HG03439 (cell line): Measurements from ENCODE around the gene CDK6.
A peak's percentile ranks its signal among the peaks of the same experiment; 100 is the strongest.

Experiments used
- ATAC-seq: cut with Tn5 transposase; IDR thresholded peaks from one replicate; pipeline ENCODE4 v1.9.1; 2021; ENCODE audit warnings: mild to moderate bottlenecking, moderate library complexity; ENCODE audit not compliant: unreplicated experiment

Gene CDK6

GRCh38 chr7:92830027-92830426, 6.3 kb downstream of the CDK6 start:
- ATAC-seq: no peak

DNA sequence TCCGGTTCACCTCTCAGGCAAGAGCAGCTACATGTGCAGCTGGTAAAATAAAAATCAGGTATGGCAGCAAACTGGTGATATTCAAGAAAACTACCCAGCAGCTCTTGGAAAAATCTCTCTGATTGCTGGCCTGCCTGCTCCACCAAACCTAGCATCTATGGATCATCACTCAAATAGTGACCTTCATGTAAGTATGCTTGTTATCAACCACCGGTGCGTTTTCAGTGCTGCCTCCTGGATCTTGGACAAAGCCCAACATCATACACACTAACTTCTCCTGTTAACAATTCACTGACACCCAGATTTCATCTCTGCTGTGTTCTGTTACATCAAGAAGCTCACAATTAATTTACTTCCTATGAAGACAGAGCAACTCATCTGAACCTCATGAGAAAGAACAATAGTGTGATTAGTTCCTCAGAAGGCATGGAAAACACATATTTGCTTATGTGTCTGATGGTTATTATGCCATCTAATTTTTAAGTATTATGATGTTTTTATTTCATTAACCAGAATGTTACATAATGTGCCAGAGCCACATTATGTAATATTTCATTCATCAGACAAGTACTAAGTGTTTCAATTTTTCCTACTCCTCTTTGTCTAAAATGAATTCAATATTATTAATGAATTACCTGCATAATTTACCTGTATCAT, 8.8 kb downstream of the CDK6 start:
- ATAC-seq: no peak

GRCh38 chr7:92826258-92826938, 10.0 kb downstream of the CDK6 start:
- ATAC-seq: no peak

- ATAC-seq: no peak
Observed at GRCh38 chr7:92824901-92825480, 11.4 kb downstream of the CDK6 start.

DNA sequence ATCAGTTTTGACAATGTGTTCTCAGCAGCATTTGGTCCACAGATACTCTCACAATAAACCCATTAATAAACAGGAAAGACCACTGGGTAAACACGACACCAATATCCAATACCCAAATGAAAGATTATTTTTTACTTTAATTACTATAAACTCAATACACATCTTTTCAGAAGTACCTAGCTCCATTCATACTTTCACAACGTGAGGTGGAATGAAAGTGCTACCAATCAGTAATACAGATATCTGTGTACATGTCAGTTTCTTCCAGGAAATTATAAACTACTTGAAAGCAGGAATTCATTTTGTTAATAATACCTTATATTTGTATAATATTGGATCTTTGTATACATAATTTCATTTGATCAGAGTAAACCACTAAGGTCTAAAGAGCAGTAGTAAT, 11.9 kb downstream of the CDK6 start:
- no peak for ATAC-seq

DNA sequence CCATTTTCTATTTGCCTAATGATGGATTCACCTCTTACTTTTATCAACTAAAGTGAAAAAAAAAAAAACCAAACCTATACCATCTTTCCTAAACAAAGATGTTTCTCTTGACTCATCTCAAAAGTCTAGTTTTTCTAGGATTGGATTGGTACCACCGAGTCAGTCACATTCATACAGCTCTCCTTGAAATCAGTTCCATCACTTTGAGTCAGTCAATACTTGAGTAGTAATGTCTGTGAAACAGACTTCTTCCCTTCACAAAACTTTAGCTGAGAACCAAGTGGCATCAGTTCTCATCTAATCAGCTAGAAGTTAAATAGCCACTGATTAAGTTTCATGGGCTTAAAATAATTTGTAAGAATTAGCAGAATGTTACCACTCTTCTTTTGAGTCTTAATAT, 13.3 kb downstream of the CDK6 start:
- ATAC-seq: no peak

- ATAC-seq: no peak
Observed at GRCh38 chr7:92820191-92820590, 16.2 kb downstream of the CDK6 start.

GRCh38 chr7:92817398-92817797, 19.0 kb downstream of the CDK6 start:
- no peak for ATAC-seq

DNA sequence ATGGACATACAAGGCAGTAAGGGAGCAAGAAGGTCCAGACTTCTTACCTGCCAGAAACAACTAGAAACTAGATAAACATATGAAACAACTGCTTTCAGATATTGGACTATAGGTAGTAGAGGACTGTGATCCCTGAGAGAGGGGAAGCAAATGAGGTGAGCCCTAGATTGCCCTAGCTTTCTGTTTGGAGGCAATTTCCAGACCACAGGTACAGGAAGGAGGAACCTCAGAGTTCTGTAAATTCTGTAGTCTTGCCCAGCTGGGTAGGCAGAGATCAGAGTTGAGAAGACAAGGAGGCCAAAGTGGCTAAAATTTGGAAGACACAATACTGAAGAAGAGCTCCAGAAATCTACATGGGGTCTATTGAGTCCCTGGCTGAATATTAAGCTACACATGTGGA, 21.0 kb downstream of the CDK6 start:
- no peak for ATAC-seq

DNA sequence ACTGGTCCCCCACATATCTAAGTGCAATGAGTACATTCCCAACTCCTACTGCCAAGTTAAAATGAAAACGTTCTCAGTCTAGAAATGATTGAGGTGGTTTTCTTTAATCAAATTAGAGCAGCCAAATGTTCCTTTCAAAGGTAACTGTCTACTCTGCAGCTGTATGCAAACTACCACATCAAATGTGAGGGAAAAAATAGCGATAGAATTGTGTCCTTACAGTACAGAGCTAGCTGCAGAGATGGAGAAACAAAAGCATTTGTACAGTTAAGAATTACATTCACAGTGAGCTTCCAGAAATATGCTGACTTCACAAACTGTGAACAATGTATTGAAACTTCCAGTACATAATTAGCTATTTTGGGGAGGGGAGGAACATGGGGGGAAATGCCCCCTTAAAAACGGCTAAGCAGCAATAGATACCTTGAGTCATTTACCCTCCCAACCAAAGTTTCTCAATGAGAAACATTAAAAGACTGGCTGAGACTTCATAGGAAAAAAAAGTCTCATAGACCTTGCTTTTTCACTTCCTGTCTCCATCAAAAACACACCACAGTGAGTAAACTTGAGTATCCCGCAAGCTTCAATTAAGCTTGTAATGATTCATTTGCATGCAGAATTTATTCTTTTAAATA, 22.9 kb downstream of the CDK6 start:
- ATAC-seq: peak; percentile 56

DNA sequence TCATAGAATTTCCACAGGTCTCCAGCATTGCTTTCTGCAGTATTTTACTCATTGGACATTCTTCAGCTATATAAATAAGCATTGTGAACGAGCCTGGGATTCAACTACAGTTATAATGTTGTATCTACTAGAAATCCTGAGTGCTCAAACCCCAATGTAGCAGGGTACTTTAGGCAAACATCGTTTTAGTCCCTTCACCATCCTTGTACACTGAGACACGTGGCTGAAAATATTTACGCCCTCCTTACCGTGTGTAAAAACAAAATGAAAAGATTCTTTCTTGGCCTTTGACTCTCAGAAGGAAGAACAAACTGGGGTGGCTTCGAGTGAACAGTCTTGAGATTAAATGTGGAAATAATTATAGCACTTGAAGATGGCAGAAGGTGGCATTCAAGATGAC, 25.2 kb downstream of the CDK6 start:
- ATAC-seq: no peak

- ATAC-seq: peak; percentile 76
Observed at GRCh38 chr7:92809760-92810573, 26.4 kb downstream of the CDK6 start.

- peak; percentile 24 for ATAC-seq
Observed at GRCh38 chr7:92809397-92809759, 27.0 kb downstream of the CDK6 start.

- ATAC-seq: no peak
Observed at GRCh38 chr7:92808635-92809034, 27.7 kb downstream of the CDK6 start.

GRCh38 chr7:92808006-92808405, 28.4 kb downstream of the CDK6 start:
- ATAC-seq: no peak

DNA sequence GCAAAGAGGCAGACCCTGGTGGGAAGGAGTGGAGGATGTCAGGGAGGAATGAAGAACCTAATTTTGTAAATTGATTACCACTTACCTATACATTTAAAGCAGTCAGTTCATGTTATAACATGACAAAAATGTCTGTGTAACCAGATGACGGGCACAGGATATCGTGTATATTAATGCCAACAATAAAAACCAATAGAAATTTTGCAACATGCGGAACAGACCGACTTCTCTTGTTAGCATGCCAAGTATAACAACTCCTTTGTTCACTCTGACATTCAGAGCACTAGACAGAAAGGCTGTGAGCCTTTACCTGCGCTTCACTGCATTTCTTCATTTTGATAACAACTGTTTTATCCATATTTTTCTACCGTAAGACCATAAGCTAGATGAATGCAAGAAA, 29.9 kb downstream of the CDK6 start:
- no peak for ATAC-seq

- no peak for ATAC-seq
Observed at GRCh38 chr7:92802406-92802805, 34.0 kb downstream of the CDK6 start.

- ATAC-seq: no peak
Observed at GRCh38 chr7:92799446-92800211, 36.7 kb downstream of the CDK6 start.

DNA sequence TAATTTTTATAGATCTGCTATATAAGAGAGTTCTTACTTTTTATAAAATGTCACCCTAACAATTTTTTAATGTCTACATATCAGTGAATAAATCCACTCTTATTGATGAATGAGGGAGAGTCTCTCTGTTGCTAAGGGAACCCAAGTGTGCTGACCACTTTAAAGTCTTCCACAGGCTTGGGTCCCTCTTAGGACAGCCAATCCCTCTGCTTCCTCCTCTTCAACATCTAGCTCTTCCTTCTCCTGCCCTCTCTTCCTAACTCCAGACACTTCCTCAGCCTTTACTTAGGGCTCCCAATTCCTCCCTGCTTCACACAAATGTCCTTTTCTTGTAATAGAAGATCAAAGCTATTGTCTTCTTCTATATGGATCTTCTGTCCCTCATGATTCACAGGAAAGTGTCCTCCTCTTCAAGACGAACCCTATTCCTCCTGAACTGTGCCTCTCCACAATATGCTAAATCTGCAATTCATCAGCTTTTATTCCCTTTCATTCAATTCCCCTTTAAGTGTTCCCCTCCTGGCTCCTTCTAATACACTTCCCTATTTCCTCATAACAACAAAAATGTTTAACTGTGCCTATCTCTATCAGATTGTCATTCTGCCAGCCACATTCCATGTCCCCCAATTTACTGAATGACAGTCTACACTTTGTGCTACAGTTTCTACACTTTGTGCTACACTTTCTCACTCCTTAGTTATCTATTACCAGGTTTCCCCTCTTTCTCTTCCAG, 37.7 kb downstream of the CDK6 start:
- ATAC-seq: no peak

GRCh38 chr7:92797693-92798092, 38.7 kb downstream of the CDK6 start:
- peak; percentile 49 for ATAC-seq
